GM12872 (cell line): ENCODE data around the gene ANKS4B.
A peak's percentile ranks its signal among the peaks of the same experiment; 100 is the strongest.

Experiments
- TF ChIP-seq, protein P1 (sequence below): IDR thresholded peaks from 3 replicates; pipeline ENCODE4 v1.5.1; 2011; ENCODE audit warnings: low read depth, mild to moderate bottlenecking, low read length, moderate library complexity; ENCODE audit not compliant: insufficient read depth

ANKS4B gene

DNA sequence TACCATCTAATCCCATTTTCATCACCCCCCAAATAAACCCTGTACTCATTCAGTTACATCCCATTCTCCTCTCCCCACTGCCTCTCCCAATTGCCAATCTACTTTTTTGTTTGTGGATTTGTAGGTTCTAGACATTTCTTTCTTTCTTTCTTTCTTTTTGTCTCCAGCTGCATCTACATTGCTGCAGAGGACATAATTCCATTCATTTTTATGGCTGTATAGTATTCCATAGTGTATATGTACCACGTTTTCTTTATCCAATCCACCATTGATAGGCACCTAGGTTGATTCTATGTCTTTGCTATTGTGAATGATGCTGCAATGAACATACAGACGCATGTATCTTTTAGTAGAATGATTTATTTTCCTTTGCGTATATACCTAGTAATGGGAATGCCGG is 50.9 kb downstream of the ANKS4B start:
- TF ChIP-seq, protein P1, sequence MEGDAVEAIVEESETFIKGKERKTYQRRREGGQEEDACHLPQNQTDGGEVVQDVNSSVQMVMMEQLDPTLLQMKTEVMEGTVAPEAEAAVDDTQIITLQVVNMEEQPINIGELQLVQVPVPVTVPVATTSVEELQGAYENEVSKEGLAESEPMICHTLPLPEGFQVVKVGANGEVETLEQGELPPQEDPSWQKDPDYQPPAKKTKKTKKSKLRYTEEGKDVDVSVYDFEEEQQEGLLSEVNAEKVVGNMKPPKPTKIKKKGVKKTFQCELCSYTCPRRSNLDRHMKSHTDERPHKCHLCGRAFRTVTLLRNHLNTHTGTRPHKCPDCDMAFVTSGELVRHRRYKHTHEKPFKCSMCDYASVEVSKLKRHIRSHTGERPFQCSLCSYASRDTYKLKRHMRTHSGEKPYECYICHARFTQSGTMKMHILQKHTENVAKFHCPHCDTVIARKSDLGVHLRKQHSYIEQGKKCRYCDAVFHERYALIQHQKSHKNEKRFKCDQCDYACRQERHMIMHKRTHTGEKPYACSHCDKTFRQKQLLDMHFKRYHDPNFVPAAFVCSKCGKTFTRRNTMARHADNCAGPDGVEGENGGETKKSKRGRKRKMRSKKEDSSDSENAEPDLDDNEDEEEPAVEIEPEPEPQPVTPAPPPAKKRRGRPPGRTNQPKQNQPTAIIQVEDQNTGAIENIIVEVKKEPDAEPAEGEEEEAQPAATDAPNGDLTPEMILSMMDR, result no peak

GRCh38 chr16:21285314-21285713 is 51.8 kb downstream of the ANKS4B start:
- TF ChIP-seq, protein P1, result no peak

GRCh38 chr16:21300309-21301167 is 67.0 kb downstream of the ANKS4B start:
- TF ChIP-seq, protein P1, result peak; percentile 74

DNA sequence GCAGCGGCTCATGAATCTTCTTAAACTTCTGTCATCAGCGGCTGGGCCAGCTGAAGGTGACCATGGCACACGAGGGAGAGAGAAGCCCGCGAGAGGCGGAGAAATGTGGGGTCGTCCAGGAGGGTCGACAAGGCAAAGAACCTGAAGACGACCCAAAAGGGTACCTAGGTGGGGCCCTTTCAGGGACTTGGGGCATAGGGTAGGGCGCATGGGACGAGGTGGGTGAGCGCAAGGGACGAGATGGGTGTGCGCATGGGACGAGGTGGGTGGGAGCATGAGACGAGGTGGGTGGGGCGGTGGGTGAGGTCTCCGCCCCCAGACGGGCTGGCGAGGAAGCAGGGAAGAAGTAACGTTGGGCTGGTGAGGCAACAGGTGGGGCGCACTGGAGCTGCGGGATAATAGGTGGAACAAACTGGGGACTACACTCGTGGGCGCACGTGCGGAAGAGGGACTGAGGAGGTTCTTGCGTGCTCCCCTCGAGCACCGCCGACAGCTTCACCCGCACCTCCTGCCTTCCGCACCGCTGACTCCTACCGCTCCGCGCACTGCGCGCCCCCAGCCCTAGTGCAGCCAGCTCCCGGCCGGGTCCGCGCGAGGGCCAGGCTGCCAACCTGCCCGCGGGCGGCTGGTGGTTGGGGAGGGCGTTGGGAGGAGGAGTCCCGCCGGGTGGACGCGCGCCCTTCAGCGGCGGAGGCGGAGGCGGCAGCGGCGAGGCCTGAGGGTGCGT is 67.8 kb downstream of the ANKS4B start:
- TF ChIP-seq, protein P1, result peak; percentile 41; the same call in 2 of the 3 replicates

DNA sequence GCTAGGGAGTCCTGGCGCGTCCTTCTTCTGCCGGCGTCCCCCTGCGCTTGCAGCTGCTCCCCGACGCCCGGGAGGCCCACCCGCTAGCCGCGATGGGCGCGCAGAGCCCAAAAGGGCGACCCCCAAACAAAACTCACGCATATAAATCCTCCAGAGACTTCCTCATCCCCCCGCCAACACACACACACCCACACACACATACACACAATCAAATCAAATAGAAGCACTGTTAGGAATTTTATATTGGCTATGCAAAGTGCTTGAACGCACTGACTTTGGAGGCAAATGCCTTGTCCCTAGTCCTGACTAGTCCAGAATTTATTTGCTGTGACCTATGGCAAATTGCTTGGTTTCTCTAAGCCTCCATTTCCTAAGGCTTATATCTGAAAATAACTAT is 68.4 kb downstream of the ANKS4B start:
- TF ChIP-seq, protein P1, result no peak

GRCh38 chr16:21302454-21302853 is 69.0 kb downstream of the ANKS4B start:
- TF ChIP-seq, protein P1, result no peak

DNA sequence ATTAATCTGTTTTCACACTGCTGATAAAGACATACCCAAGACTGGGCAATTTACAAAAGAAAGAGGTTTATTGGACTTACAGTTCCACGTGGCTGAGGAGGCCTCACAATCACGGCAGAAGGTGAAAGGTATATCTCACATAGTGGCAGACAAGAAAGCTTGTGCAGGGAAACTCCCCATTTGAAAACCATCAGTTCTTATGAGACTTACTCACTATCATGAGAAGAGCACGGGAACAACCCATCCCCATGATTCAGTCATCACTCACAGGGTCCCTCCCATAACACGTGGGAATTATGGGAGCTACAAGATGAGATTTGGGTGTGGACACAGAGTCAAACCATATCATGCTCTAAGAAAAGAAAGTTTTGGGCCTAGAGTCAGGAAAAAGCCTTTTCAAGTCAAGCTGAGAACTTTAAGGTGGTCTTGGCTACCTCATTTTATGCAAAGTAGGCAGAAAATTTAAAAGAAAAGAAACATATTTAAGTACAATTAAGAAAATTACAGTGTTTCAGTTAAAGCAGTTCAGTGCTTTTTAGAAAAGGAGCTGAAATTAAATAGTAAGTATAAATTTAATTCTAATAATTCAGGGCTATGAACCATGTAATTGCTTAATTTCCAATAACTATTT is 69.5 kb downstream of the ANKS4B start:
- TF ChIP-seq, protein P1, result no peak
